Panc1 (cell line): ENCODE data around the gene GGT6.
"Not testable (repeated sequence)": the region's sequence is repeated elsewhere in the genome, so short reads cannot be mapped to it uniquely, and the experiment has no call there.

Experiments used
- CTCF ChIP-seq: fragments of 450-650 bp; IDR thresholded peaks from 2 replicates; pipeline ENCODE4 v1.5.1; 2017; ENCODE audit warnings: mild to moderate bottlenecking
- POLR2AphosphoS5 ChIP-seq: IDR thresholded peaks from 2 replicates; pipeline ENCODE4 v1.6.1; 2012; ENCODE audit warnings: mild to moderate bottlenecking, low read depth, low read length, moderate library complexity
- REST ChIP-seq, 2 experiments: IDR thresholded peaks; 2 replicates each; pipeline ENCODE4 v1.6.1; 2011 to 2012; ENCODE audit warnings: low read depth in 2 of 2, control low read depth in 1 of 2, low read length in 1 of 2, mild to moderate bottlenecking in 1 of 2, moderate library complexity in 1 of 2; ENCODE audit not compliant: insufficient read depth in 1 of 2
- SIN3A ChIP-seq: IDR thresholded peaks from 2 replicates; pipeline ENCODE4 v1.6.1; 2012; ENCODE audit warnings: low read depth, mild to moderate bottlenecking, low read length, moderate library complexity, borderline replicate concordance; ENCODE audit not compliant: insufficient read depth

GRCh38 chr17:4578349-4578748 is 18.0 kb upstream of the GGT6 start:
- TF ChIP-seq CTCF; REST (IDR thresholded peaks at IDR 0.05; ENCODE audit: insufficient read depth in 1 of 2, low read depth in 2 of 2, low read length in 1 of 2); POLR2AphosphoS5; SIN3A: not testable (repeated sequence)
